Measurements from ENCODE around the gene CD209.

Gene CD209

GRCh38 chr19:7788933-7789323 is 41.6 kb upstream of the CD209 start:
- TF ChIP-seq CTCF (IDR thresholded peaks at IDR 0.05; ENCODE audit: low read depth, low read length) = no peak
- no peak for DNase-seq (ENCODE audit: extremely low read depth, low read depth)

DNA sequence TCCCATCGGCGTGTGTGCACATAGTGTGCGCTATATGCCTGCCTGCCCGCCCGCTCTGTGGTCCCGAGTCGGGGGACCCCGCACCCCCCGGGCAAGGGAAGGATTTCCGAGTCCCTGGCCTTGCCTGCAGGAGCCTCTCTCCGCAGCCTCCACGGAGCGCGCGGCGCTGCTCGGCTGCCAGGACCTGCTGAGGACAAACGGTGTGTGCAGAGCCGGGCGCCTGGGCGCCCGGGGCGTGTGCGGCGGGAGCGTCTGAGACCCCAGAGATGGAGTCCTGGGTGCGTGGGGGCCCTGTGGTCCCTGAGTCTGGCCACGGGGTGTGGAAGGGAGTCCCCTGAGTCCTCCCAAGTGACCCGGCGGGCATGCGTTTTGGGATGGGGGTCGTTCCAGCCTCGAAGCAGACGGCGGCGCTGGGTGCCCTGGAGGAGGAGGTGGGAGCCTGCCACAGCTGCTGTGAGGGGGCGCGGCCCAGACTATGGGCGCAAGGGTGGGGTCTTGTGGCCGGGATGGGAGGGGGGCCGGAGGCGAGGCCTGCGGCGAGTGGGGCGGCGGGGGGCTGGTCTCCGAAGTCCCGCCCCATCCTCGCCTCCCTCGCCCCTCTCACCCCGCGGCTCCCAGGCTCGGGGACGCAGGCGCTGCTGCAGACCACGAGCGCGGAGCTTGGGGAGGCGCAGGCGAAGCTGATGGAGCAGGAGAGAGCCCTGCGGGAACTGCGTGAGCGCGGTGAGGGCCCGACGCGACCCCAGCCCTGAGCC is 41.0 kb upstream of the CD209 start:
- no peak for DNase-seq (ENCODE audit: extremely low read depth, low read depth)
- no peak for TF ChIP-seq CTCF (IDR thresholded peaks at IDR 0.05; ENCODE audit: low read depth, low read length)

DNA sequence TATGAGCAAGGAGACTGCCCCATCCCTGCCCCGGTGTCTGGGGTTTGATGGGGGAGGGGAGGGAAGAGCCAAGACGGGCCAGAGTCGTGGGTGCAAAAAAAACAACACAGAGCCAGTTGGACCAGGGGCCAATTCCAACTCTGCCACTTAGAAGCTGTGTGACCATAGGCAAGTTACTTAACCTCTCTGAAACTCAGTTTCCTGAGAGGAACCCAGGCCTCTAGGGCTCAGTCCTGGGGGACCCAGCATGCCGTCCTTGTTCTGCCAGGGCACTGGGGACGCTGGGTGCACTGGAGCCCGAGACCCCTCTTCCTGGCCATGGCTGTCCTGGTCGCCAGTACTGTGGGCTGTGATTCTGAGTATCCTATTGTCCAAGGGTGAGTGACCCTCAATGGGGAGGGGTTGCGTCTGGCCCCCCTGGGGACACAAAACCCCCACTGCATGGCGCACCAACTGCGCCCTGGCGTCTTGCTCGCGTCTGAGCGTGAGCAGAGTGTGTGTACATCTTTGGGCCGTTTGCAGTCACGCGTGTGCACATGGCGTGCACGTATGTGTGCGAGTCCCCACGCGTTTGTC is 40.4 kb upstream of the CD209 start:
- DNase-seq (ENCODE audit: extremely low read depth, low read depth) = no peak
- no peak for TF ChIP-seq CTCF (IDR thresholded peaks at IDR 0.05; ENCODE audit: low read depth, low read length)

GRCh38 chr19:7787141-7787540 is 39.8 kb upstream of the CD209 start:
- DNase-seq (ENCODE audit: extremely low read depth, low read depth) = no peak
- TF ChIP-seq CTCF (IDR thresholded peaks at IDR 0.05; ENCODE audit: low read depth, low read length) = no peak

DNA sequence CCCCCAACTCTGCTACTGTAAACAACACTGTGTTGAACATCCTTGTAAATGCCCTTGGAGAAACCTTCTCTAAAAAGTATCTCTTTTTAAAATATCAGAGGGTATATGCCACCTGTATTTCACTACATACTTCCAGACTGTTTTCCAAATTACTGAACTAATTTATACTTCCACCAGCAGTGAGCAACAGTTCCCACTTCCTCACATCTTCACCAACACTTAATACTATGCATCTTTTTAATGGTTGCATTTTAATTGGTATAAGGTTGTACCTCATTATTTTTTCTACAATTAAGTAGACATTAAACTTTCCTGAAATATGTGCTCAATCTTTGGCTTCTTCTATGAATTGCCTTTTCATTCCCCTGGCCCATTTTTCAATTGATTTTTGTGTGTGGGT is 37.5 kb upstream of the CD209 start:
- no peak for DNase-seq (ENCODE audit: extremely low read depth, low read depth)
- TF ChIP-seq CTCF (IDR thresholded peaks at IDR 0.05; ENCODE audit: low read depth, low read length) = no peak

GRCh38 chr19:7783991-7784423 is 36.7 kb upstream of the CD209 start:
- DNase-seq (ENCODE audit: extremely low read depth, low read depth) = no peak
- TF ChIP-seq CTCF (IDR thresholded peaks at IDR 0.05; ENCODE audit: low read depth, low read length) = no peak

GRCh38 chr19:7781157-7781556 is 33.8 kb upstream of the CD209 start:
- no peak for DNase-seq (ENCODE audit: extremely low read depth, low read depth)

More at GRCh38 chr19:7781157-7781556, 33.8 kb upstream of the CD209 start:
- no peak for TF ChIP-seq CTCF (IDR thresholded peaks at IDR 0.05; ENCODE audit: low read depth, low read length)
